Stimulated activated CD8-positive, alpha-beta memory T cell treated with anti-CD3 and anti-CD28 coated beads, Interleukin-15, amount 100 ng/mL, for 1 hour (primary cell): ENCODE results near the gene TNFSF10.
A peak's percentile ranks its signal among the peaks of the same experiment; 100 is the strongest.
"Not testable (repeated sequence)": the region's sequence is repeated elsewhere in the genome, so short reads cannot be mapped to it uniquely, and the experiment has no call there.

Experiments used
- DNase-seq: peaks from one replicate; pipeline ENCODE4 v3.0.0-alpha.2; 2020; ENCODE audit warnings: low read depth

TNFSF10 gene

GRCh38 chr3:172522871-172523818 is at the start of gene TNFSF10:
Gene TNFSF10, minus strand, starts transcription at chr3:172523430. Its CDS starts 46 bp downstream, at chr3:172523384.
- DNase-seq, result no peak

- DNase-seq, result no peak
These were observed 46.1 kb upstream of the TNFSF10 start for GRCh38 chr3:172569128-172570008.

- DNase-seq, result no peak
These were observed 45.5 kb upstream of the TNFSF10 start for GRCh38 chr3:172568701-172569100.

GRCh38 chr3:172566785-172567184 is 43.6 kb upstream of the TNFSF10 start:
- not testable (repeated sequence) for DNase-seq

- DNase-seq, result no peak
These were observed 41.3 kb upstream of the TNFSF10 start for GRCh38 chr3:172564499-172564898.

GRCh38 chr3:172562871-172563865 is 39.9 kb upstream of the TNFSF10 start:
- no peak for DNase-seq

- no peak for DNase-seq
These were observed 38.8 kb upstream of the TNFSF10 start for GRCh38 chr3:172561897-172562640.

GRCh38 chr3:172560586-172560985 is 37.4 kb upstream of the TNFSF10 start:
- no peak for DNase-seq

GRCh38 chr3:172560026-172560425 is 36.8 kb upstream of the TNFSF10 start:
- no peak for DNase-seq

- DNase-seq, result no peak
These were observed 35.8 kb upstream of the TNFSF10 start for GRCh38 chr3:172559020-172559419.

GRCh38 chr3:172557515-172558220 is 34.4 kb upstream of the TNFSF10 start:
- DNase-seq, result no peak

- DNase-seq, result no peak
These were observed 30.5 kb upstream of the TNFSF10 start for GRCh38 chr3:172553526-172554252.

GRCh38 chr3:172552607-172553006 is 29.4 kb upstream of the TNFSF10 start:
- DNase-seq, result no peak

- DNase-seq, result no peak
These were observed 28.6 kb upstream of the TNFSF10 start for GRCh38 chr3:172551874-172552273.

GRCh38 chr3:172550347-172550943 is 27.2 kb upstream of the TNFSF10 start:
- peak; percentile 18 for DNase-seq

GRCh38 chr3:172549144-172549543 is 25.9 kb upstream of the TNFSF10 start:
- no peak for DNase-seq

- DNase-seq, result no peak
These were observed 23.5 kb upstream of the TNFSF10 start for GRCh38 chr3:172546628-172547214.

- DNase-seq, result no peak
These were observed 22.9 kb upstream of the TNFSF10 start for GRCh38 chr3:172546105-172546504.

- DNase-seq, result no peak
These were observed 21.2 kb upstream of the TNFSF10 start for GRCh38 chr3:172544404-172544803.
